ENCODE results near the gene CBLB.

DNA sequence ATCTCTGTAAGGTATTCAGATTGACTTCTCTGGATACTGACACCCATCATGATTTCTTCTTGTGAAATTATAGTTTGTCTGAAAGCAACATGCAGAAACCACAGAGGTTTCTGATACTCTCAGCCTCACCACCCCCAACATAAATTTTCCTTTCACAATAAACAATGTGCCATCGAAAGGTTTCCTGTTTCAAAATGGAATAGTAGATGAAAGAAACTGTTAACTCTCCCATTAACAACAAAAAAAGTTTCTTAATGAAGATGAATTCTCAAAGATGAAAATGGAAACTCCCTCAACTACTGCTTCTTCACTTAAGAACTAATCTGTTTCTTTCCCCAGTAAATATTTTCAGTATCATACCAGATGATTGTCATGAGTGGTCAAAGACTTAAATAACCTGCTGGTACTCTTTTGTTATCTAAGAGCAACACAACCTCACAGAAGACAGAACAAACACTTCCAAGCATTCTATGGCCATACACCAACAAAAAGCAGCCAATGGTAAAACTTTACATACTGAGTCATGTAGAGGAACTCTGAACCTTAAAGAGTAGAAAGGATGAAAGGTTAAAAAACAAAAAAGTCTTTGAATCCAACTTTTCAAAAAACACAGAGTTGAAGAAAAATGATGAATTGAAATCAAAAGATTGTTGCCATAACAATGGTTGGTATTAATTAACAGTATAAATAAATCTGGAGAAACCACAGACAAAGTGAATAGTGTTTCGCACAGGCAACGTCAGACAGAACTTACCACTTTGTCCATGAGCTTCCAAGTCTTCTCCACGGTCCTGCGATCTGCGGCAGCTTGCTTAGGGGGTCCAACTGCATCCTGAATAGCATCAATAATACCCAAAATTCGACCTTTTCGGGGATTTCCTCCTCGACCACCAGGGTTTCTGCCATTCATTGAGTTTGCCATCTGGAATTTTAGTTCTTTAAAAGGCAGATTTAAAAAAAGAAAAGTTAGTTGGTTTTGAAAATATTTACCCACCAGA is 1.9 kb downstream of the CBLB start:
- TF ChIP-seq ZNF544 (tag by site-specific recombination; IDR thresholded peaks at IDR 0.05), result no peak
- TF ChIP-seq KLF9 (tag by site-specific recombination; IDR thresholded peaks at IDR 0.05; ENCODE audit: low read depth), result no peak
- TF ChIP-seq CTCF (tag by site-specific recombination; IDR thresholded peaks at IDR 0.05), result no peak
- no peak for TF ChIP-seq ZNF24 (tag by site-specific recombination; IDR thresholded peaks at IDR 0.05)
- TF ChIP-seq ZEB2 (tag by site-specific recombination; IDR thresholded peaks at IDR 0.05), result no peak
- TF ChIP-seq ZNF146 (tag by site-specific recombination; IDR thresholded peaks at IDR 0.05), result 0 out of 2 replicates have a peak, but pooled peaks have one; percentile 13
- TF ChIP-seq, protein P1, sequence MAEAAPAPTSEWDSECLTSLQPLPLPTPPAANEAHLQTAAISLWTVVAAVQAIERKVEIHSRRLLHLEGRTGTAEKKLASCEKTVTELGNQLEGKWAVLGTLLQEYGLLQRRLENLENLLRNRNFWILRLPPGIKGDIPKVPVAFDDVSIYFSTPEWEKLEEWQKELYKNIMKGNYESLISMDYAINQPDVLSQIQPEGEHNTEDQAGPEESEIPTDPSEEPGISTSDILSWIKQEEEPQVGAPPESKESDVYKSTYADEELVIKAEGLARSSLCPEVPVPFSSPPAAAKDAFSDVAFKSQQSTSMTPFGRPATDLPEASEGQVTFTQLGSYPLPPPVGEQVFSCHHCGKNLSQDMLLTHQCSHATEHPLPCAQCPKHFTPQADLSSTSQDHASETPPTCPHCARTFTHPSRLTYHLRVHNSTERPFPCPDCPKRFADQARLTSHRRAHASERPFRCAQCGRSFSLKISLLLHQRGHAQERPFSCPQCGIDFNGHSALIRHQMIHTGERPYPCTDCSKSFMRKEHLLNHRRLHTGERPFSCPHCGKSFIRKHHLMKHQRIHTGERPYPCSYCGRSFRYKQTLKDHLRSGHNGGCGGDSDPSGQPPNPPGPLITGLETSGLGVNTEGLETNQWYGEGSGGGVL (tag by site-specific recombination; IDR thresholded peaks at IDR 0.05), result no peak
- no peak for TF ChIP-seq GLI2 (tag by site-specific recombination; IDR thresholded peaks at IDR 0.05; ENCODE audit: borderline replicate concordance, low read depth)
- no peak for TF ChIP-seq ZNF654 (tag by site-specific recombination; IDR thresholded peaks at IDR 0.05; ENCODE audit: low read depth)
- TF ChIP-seq, protein P2, sequence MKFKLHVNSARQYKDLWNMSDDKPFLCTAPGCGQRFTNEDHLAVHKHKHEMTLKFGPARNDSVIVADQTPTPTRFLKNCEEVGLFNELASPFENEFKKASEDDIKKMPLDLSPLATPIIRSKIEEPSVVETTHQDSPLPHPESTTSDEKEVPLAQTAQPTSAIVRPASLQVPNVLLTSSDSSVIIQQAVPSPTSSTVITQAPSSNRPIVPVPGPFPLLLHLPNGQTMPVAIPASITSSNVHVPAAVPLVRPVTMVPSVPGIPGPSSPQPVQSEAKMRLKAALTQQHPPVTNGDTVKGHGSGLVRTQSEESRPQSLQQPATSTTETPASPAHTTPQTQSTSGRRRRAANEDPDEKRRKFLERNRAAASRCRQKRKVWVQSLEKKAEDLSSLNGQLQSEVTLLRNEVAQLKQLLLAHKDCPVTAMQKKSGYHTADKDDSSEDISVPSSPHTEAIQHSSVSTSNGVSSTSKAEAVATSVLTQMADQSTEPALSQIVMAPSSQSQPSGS (tag by site-specific recombination; IDR thresholded peaks at IDR 0.05; ENCODE audit: low read depth), result no peak
- TF ChIP-seq ZNF645 (tag by site-specific recombination; IDR thresholded peaks at IDR 0.05), result no peak
- no peak for TF ChIP-seq HIC1 (tag by site-specific recombination; IDR thresholded peaks at IDR 0.05)
- no peak for TF ChIP-seq HOXA7 (CRISPR knock-in tag; IDR thresholded peaks at IDR 0.05; ENCODE audit: borderline replicate concordance)

All from HEK293 (cell line).